AG04450 (cell line): ENCODE results near the gene ITGAD. TPM values are rescaled to one million over a fixed set of nuclear protein-coding genes. Genes with fewer than 3 reads are reported as not detected.
"Not testable (repeated sequence)": the region's sequence is repeated elsewhere in the genome, so short reads cannot be mapped to it uniquely, and the experiment has no call there.

Experiments used
- CTCF ChIA-PET: fragments of 300-600, 350-600 bp; formaldehyde crosslinking; extraction: SDS; loops from one replicate; lab custom pipeline; 2022; ENCODE audit warnings: antibody characterized with exemption, inconsistent platforms; lab: Charles Lee
- POLR2A ChIA-PET: fragments of 350-600 bp; formaldehyde crosslinking; extraction: SDS; loops from one replicate; lab custom pipeline; 2021; ENCODE audit warnings: antibody characterized with exemption, inconsistent platforms; lab: Yijun Ruan, JAX
- DNase-seq: peaks from one replicate; pipeline ENCODE4 v3.0.0-alpha.2; 2011; ENCODE audit warnings: low read depth, low spot score
- H3K27ac ChIP-seq: one replicate; pipeline ENCODE4 v1.5.1; 2012; ENCODE audit warnings: low read depth, low read length, control low read depth
- H3K27me3 ChIP-seq: one replicate; pipeline ENCODE4 v1.6.0; 2012; ENCODE audit warnings: low read length; ENCODE audit not compliant: control insufficient read depth, insufficient read depth
- H3K4me3 ChIP-seq: 2 replicates; pipeline ENCODE4 v1.5.1; 2011; ENCODE audit warnings: mild to moderate bottlenecking, low read depth, low read length, control low read depth
- H3K9me3 ChIP-seq: 2 replicates; pipeline ENCODE4 v1.5.1; 2012; ENCODE audit warnings: low read length; ENCODE audit not compliant: control insufficient read depth, insufficient read depth
- CTCF ChIP-seq: IDR thresholded peaks from 2 replicates; pipeline ENCODE4 v1.5.1; 2011; ENCODE audit warnings: low read depth, low read length, control low read depth, inconsistent platforms
- polyA plus RNA-seq: library from polyadenylated mRNA; depleted of rRNA; stranded (reverse); fragments of >200 nt; gene quantifications from 2 replicates; pipeline ENCODE4 v1.2.3, GENCODE V29; 2011

ITGAD gene
- polyA plus RNA-seq, 1 experiment = not detected

GRCh38 chr16:31413943-31414342 lies 20.8 kb downstream of the ITGAD start:
- no peaks in the 10 kb centered on the region for H3K9me3 ChIP-seq
- H3K4me3 ChIP-seq = no peak overlapping the region
- H3K27ac ChIP-seq = no peak overlapping the region
- peaks cover 2% of the 10 kb centered on the region for H3K27me3 ChIP-seq
- CTCF ChIA-PET = no interaction called here
- no peak for DNase-seq
- TF ChIP-seq CTCF = no peak
- POLR2A ChIA-PET = no interaction called here

GRCh38 chr16:31414706-31415105 lies 21.6 kb downstream of the ITGAD start:
- peaks cover 2% of the 10 kb centered on the region for H3K27me3 ChIP-seq
- DNase-seq = no peak
- no peak overlapping the region for H3K27ac ChIP-seq
- H3K9me3 ChIP-seq = no peaks in the 10 kb centered on the region
- no peak for TF ChIP-seq CTCF
- ChIA-PET POLR2A (no interaction called here), CTCF (no interaction called here)
- H3K4me3 ChIP-seq = no peak overlapping the region

- Histone ChIP-seq H3K27me3 (peaks cover 2% of the 10 kb centered on the region), H3K4me3 (no peak overlapping the region), H3K9me3 (no peaks in the 10 kb centered on the region), H3K27ac (no peak overlapping the region)
- POLR2A ChIA-PET = no interaction called here
- TF ChIP-seq CTCF = no peak
- CTCF ChIA-PET = interaction anchor here (1.4 kb wide), 1 partner anchor 26 kb away, joined by 4 read pairs; the partner anchor contains the start of gene ZNF843
- DNase-seq = no peak
These were observed 23.2 kb downstream of the ITGAD start for GRCh38 chr16:31416371-31416770.

GRCh38 chr16:31417036-31417435 lies 23.9 kb downstream of the ITGAD start:
- H3K9me3 ChIP-seq, H3K27me3 ChIP-seq, DNase-seq, POLR2A ChIA-PET, H3K27ac ChIP-seq, H3K4me3 ChIP-seq: not testable (repeated sequence)
- CTCF ChIA-PET = interaction anchor here (1.4 kb wide), 1 partner anchor 26 kb away, joined by 4 read pairs; the partner anchor contains the start of gene ZNF843

- ChIA-PET CTCF (no interaction called here), POLR2A (no interaction called here)
- Histone ChIP-seq H3K4me3 (no peak overlapping the region), H3K27me3 (peaks cover 2% of the 10 kb centered on the region), H3K9me3 (peaks cover 4% of the 10 kb centered on the region; the same call in 1 of the 2 replicates), H3K27ac (no peak overlapping the region)
- TF ChIP-seq CTCF = no peak
- DNase-seq = no peak
These were observed 24.8 kb downstream of the ITGAD start for GRCh38 chr16:31417916-31418315.
